ENCODE results near the gene CASP14.

DNA sequence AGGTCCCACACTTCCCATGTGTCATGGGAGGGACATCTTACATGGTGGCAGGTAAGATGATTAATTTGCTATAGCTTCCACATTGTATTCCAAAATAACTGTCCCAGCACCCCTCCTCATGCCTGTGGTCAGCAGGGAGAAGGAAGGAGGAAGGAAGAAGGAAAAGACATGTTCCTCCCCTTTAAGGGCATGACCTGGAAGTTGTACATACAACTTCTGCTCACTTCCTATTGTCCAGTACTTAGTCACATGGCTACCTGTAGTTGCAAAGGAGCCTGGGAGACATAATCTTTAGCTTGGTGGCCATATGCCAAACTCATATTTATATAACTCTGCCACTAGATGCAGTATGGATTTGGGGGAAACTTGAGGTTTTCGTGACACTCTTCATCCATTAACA lies 17.6 kb upstream of the CASP14 start:
- TF ChIP-seq, protein P1, sequence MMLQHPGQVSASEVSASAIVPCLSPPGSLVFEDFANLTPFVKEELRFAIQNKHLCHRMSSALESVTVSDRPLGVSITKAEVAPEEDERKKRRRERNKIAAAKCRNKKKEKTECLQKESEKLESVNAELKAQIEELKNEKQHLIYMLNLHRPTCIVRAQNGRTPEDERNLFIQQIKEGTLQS (IDR thresholded peaks at IDR 0.05) = no peak
- TF ChIP-seq, protein P2, sequence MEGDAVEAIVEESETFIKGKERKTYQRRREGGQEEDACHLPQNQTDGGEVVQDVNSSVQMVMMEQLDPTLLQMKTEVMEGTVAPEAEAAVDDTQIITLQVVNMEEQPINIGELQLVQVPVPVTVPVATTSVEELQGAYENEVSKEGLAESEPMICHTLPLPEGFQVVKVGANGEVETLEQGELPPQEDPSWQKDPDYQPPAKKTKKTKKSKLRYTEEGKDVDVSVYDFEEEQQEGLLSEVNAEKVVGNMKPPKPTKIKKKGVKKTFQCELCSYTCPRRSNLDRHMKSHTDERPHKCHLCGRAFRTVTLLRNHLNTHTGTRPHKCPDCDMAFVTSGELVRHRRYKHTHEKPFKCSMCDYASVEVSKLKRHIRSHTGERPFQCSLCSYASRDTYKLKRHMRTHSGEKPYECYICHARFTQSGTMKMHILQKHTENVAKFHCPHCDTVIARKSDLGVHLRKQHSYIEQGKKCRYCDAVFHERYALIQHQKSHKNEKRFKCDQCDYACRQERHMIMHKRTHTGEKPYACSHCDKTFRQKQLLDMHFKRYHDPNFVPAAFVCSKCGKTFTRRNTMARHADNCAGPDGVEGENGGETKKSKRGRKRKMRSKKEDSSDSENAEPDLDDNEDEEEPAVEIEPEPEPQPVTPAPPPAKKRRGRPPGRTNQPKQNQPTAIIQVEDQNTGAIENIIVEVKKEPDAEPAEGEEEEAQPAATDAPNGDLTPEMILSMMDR (IDR thresholded peaks at IDR 0.05 in 2 of 3, conservative IDR thresholded peaks at IDR 0.05 in 1 of 3; ENCODE audit: borderline replicate concordance in 1 of 3, insufficient read depth in 1 of 3, low read depth in 2 of 3, low read length in 2 of 3) = no peak
- TF ChIP-seq, protein P3, sequence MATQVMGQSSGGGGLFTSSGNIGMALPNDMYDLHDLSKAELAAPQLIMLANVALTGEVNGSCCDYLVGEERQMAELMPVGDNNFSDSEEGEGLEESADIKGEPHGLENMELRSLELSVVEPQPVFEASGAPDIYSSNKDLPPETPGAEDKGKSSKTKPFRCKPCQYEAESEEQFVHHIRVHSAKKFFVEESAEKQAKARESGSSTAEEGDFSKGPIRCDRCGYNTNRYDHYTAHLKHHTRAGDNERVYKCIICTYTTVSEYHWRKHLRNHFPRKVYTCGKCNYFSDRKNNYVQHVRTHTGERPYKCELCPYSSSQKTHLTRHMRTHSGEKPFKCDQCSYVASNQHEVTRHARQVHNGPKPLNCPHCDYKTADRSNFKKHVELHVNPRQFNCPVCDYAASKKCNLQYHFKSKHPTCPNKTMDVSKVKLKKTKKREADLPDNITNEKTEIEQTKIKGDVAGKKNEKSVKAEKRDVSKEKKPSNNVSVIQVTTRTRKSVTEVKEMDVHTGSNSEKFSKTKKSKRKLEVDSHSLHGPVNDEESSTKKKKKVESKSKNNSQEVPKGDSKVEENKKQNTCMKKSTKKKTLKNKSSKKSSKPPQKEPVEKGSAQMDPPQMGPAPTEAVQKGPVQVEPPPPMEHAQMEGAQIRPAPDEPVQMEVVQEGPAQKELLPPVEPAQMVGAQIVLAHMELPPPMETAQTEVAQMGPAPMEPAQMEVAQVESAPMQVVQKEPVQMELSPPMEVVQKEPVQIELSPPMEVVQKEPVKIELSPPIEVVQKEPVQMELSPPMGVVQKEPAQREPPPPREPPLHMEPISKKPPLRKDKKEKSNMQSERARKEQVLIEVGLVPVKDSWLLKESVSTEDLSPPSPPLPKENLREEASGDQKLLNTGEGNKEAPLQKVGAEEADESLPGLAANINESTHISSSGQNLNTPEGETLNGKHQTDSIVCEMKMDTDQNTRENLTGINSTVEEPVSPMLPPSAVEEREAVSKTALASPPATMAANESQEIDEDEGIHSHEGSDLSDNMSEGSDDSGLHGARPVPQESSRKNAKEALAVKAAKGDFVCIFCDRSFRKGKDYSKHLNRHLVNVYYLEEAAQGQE (IDR thresholded peaks at IDR 0.05; ENCODE audit: low read depth) = no peak
- TF ChIP-seq ZFX (IDR thresholded peaks at IDR 0.05) (no peak), TCF7L2 (IDR thresholded peaks at IDR 0.05; ENCODE audit: borderline replicate concordance, extremely low read depth, insufficient read depth, insufficient read length) (no peak), POLR2AphosphoS5 (IDR thresholded peaks at IDR 0.05; ENCODE audit: low read depth, low read length) (no peak), CEBPB (IDR thresholded peaks at IDR 0.05; ENCODE audit: low read depth) (no peak), ZNF274 (IDR thresholded peaks at IDR 0.05; ENCODE audit: low read depth, low read length) (no peak), EGR1 (IDR thresholded peaks at IDR 0.05; ENCODE audit: low read depth) (no peak), EZH2 (IDR thresholded peaks at IDR 0.05) (no peak)
- TF ChIP-seq, protein P4, sequence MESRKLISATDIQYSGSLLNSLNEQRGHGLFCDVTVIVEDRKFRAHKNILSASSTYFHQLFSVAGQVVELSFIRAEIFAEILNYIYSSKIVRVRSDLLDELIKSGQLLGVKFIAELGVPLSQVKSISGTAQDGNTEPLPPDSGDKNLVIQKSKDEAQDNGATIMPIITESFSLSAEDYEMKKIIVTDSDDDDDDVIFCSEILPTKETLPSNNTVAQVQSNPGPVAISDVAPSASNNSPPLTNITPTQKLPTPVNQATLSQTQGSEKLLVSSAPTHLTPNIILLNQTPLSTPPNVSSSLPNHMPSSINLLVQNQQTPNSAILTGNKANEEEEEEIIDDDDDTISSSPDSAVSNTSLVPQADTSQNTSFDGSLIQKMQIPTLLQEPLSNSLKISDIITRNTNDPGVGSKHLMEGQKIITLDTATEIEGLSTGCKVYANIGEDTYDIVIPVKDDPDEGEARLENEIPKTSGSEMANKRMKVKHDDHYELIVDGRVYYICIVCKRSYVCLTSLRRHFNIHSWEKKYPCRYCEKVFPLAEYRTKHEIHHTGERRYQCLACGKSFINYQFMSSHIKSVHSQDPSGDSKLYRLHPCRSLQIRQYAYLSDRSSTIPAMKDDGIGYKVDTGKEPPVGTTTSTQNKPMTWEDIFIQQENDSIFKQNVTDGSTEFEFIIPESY (IDR thresholded peaks at IDR 0.05; ENCODE audit: extremely low read depth, insufficient replicate concordance, low read length) = no peak
